SK-N-SH treated with all-trans-retinoic acid at 6 μM for 48 hours (cell line): ENCODE measurements around the gene FHOD3.

ENCODE experiments used
- BACH2 ChIP-seq: fragments of 250-450 bp; sonication (Bioruptor Pico); IDR thresholded peaks from 2 replicates; pipeline ENCODE4 v1.9.0; 2021; ENCODE audit warnings: mild to moderate bottlenecking, borderline replicate concordance
- CREB5 ChIP-seq: fragments of 250-450 bp; sonication (Bioruptor Pico); IDR thresholded peaks from 2 replicates; pipeline ENCODE4 v1.5.1; 2020; ENCODE audit warnings: low read depth, mild to moderate bottlenecking, moderate library complexity
- CSDC2 ChIP-seq: fragments of 250-450 bp; sonication (Bioruptor Pico); IDR thresholded peaks from 2 replicates; pipeline ENCODE4 v1.5.0; 2020; ENCODE audit warnings: mild to moderate bottlenecking, moderate library complexity
- POU6F1 ChIP-seq: fragments of 250-450 bp; sonication (Bioruptor Pico); IDR thresholded peaks from 2 replicates; pipeline ENCODE4 v1.8.0; 2021; ENCODE audit warnings: low read depth, mild to moderate bottlenecking, moderate library complexity, borderline replicate concordance
- PPARA ChIP-seq: fragments of 250-450 bp; sonication (Bioruptor Pico); IDR thresholded peaks from 2 replicates; pipeline ENCODE4 v1.5.0; 2020; ENCODE audit warnings: mild to moderate bottlenecking, borderline replicate concordance
- RARB ChIP-seq: fragments of 250-450 bp; sonication (Bioruptor Pico); IDR thresholded peaks from 2 replicates; pipeline ENCODE4 v1.8.0; 2021; ENCODE audit warnings: mild to moderate bottlenecking, moderate library complexity
- SNAI2 ChIP-seq: fragments of 250-450 bp; sonication (Bioruptor Pico); IDR thresholded peaks from 2 replicates; pipeline ENCODE4 v1.5.0; 2020; ENCODE audit warnings: mild to moderate bottlenecking, moderate library complexity
- ZFP3 ChIP-seq: fragments of 250-450 bp; sonication (Bioruptor Pico); IDR thresholded peaks from 2 replicates; pipeline ENCODE4 v1.5.0; 2020; ENCODE audit warnings: mild to moderate bottlenecking, moderate library complexity
- ZFP30 ChIP-seq: fragments of 450-650 bp; formaldehyde crosslinking; IDR thresholded peaks from 2 replicates; pipeline ENCODE4 v1.5.0; 2022; ENCODE audit warnings: mild to moderate bottlenecking, moderate library complexity
- ZNF565 ChIP-seq: fragments of 450-650 bp; formaldehyde crosslinking; conservative IDR thresholded peaks from 2 replicates; pipeline ENCODE4 v1.5.0; 2020; ENCODE audit warnings: low read depth, mild to moderate bottlenecking, moderate library complexity
- TF ChIP-seq, protein P1 (sequence below): fragments of 250-450 bp; sonication (Bioruptor Pico); IDR thresholded peaks from 2 replicates; pipeline ENCODE4 v1.5.0; 2020; ENCODE audit warnings: mild to moderate bottlenecking, moderate library complexity
- TF ChIP-seq, protein P2 (sequence below): fragments of 250-450 bp; sonication (Bioruptor Pico); IDR thresholded peaks from 2 replicates; pipeline ENCODE4 v1.8.0; 2020; ENCODE audit warnings: mild to moderate bottlenecking, moderate library complexity, borderline replicate concordance

DNA sequence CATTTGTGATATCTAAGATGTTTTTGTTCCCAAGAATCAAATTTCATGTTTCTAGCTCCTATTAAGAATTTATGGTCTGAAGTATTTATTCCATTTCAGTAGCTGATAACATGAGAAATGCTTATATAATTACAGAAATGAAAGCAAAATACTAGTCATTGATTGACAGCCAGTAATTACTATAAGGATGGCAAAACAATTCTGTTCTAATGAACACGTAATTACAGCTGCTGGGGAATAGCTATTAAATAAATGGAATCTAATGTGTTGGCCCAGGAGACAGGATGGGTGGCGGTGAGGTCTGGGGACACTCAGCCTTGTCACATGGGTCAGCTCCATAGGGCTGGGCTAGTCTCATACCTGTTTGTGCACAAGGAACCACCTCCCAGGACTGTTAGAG, 263.5 kb downstream of the FHOD3 start:
- TF ChIP-seq BACH2 (CRISPR knock-in tag) (no peak), CSDC2 (CRISPR knock-in tag) (no peak), ZFP30 (CRISPR knock-in tag) (no peak), POU6F1 (CRISPR knock-in tag) (no peak), PPARA (no peak), ZNF565 (CRISPR knock-in tag) (no peak), RARB (CRISPR knock-in tag) (no peak), CREB5 (CRISPR knock-in tag) (no peak), ZFP3 (no peak), SNAI2 (CRISPR knock-in tag) (no peak)
- TF ChIP-seq, protein P1, sequence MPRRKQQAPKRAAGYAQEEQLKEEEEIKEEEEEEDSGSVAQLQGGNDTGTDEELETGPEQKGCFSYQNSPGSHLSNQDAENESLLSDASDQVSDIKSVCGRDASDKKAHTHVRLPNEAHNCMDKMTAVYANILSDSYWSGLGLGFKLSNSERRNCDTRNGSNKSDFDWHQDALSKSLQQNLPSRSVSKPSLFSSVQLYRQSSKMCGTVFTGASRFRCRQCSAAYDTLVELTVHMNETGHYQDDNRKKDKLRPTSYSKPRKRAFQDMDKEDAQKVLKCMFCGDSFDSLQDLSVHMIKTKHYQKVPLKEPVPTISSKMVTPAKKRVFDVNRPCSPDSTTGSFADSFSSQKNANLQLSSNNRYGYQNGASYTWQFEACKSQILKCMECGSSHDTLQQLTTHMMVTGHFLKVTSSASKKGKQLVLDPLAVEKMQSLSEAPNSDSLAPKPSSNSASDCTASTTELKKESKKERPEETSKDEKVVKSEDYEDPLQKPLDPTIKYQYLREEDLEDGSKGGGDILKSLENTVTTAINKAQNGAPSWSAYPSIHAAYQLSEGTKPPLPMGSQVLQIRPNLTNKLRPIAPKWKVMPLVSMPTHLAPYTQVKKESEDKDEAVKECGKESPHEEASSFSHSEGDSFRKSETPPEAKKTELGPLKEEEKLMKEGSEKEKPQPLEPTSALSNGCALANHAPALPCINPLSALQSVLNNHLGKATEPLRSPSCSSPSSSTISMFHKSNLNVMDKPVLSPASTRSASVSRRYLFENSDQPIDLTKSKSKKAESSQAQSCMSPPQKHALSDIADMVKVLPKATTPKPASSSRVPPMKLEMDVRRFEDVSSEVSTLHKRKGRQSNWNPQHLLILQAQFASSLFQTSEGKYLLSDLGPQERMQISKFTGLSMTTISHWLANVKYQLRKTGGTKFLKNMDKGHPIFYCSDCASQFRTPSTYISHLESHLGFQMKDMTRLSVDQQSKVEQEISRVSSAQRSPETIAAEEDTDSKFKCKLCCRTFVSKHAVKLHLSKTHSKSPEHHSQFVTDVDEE (CRISPR knock-in tag) = no peak
- TF ChIP-seq, protein P2, sequence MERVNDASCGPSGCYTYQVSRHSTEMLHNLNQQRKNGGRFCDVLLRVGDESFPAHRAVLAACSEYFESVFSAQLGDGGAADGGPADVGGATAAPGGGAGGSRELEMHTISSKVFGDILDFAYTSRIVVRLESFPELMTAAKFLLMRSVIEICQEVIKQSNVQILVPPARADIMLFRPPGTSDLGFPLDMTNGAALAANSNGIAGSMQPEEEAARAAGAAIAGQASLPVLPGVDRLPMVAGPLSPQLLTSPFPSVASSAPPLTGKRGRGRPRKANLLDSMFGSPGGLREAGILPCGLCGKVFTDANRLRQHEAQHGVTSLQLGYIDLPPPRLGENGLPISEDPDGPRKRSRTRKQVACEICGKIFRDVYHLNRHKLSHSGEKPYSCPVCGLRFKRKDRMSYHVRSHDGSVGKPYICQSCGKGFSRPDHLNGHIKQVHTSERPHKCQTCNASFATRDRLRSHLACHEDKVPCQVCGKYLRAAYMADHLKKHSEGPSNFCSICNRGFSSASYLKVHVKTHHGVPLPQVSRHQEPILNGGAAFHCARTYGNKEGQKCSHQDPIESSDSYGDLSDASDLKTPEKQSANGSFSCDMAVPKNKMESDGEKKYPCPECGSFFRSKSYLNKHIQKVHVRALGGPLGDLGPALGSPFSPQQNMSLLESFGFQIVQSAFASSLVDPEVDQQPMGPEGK (CRISPR knock-in tag) = no peak
